ENCODE data around the gene MRTFB. TPM values are rescaled to one million over a fixed set of nuclear protein-coding genes. Genes with fewer than 3 reads are reported as not detected.

MRTFB gene
- total RNA-seq, 1 donor from 2014 or later: 89.4 TPM

DNA sequence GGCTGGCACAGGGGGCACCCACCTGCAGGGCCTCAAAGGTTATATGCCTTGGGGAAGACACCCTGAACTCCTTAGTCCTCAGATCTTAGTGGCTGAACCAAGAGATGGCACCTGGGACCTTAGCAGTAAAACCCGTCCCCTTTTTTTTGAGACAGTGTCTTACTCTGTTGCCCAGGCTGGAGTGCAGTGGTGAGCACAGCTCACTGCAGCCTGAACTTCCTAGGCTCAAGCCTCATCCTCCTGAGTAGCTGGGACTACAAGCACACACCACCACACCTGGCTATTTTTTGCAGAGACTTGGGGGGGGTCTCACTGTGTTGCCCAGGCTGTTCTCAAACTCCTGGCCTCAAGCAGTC, 237.2 kb downstream of the MRTFB start:
- peak overlapping the region in 1 of 2 donors; percentile 48 for H3K4me3 ChIP-seq
- H3K27ac ChIP-seq: peak overlapping the region; percentile 71 to 81
- TF ChIP-seq, protein P1, sequence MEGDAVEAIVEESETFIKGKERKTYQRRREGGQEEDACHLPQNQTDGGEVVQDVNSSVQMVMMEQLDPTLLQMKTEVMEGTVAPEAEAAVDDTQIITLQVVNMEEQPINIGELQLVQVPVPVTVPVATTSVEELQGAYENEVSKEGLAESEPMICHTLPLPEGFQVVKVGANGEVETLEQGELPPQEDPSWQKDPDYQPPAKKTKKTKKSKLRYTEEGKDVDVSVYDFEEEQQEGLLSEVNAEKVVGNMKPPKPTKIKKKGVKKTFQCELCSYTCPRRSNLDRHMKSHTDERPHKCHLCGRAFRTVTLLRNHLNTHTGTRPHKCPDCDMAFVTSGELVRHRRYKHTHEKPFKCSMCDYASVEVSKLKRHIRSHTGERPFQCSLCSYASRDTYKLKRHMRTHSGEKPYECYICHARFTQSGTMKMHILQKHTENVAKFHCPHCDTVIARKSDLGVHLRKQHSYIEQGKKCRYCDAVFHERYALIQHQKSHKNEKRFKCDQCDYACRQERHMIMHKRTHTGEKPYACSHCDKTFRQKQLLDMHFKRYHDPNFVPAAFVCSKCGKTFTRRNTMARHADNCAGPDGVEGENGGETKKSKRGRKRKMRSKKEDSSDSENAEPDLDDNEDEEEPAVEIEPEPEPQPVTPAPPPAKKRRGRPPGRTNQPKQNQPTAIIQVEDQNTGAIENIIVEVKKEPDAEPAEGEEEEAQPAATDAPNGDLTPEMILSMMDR (IDR thresholded peaks at IDR 0.05): no peak
- intact Hi-C loops (cut with DNase I): loop anchor here (5.0 kb wide), 1 partner anchor 179 kb away; no protein-coding TSS in a partner anchor
- no peaks in the 10 kb centered on the region for H3K9me3 ChIP-seq
- DNase-seq (ENCODE audit: low spot score in 2 of 2): no peak
- no peaks in the 10 kb centered on the region for H3K27me3 ChIP-seq
- H3K36me3 ChIP-seq: no peaks in the 10 kb centered on the region
- H3K4me1 ChIP-seq: peaks cover 10 to 44% of the 10 kb centered on the region in 2 donors

DNA sequence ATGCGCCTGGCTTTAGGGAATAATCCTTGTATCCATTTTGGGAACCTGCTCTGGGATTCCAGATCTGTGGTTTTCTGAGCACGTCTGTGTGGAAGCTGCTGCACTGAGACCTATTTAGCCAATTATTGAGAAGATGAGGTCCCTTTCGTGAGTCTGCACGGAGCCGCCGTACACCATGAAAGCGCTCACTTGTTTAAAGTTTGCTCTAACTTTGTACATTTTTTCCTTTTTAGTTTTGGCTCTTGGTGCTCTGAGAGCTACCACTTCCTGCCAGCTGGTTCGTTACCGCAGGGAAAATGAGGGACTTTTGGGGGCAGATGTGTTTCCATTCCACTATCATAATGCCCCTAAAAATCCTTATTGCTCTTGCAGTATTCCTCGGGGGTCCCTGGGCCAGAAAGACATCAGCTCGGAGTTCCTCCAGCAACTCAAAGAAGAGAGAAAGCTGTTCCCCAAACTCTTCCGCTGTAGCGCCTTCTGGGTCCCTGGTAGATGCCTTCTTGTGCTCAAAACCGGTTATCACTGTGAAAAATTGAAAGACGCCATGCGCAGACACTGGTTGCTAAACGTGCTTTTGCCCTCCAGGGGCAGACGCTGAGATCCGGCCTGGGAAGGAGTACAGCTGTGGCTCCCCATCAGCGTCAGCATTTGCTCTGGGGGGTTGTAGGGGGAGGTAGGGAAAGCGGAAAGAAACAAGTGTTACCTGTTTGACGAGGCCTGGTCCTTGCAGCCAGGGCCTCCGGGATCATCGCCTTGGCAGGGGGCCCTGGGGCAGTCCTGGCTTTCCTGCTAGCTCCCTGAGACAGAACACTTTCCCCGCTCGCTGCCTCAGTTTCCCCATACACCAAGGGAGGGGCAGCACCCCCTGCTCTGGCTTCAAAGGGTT, 238.1 kb downstream of the MRTFB start:
- TF ChIP-seq, protein P1 (IDR thresholded peaks at IDR 0.05): no peak
- Histone ChIP-seq H3K9me3 (no peaks in the 10 kb centered on the region), H3K27me3 (no peaks in the 10 kb centered on the region), H3K4me3 (no peak overlapping the region), H3K36me3 (no peaks in the 10 kb centered on the region), H3K4me1 (peaks cover 10 to 44% of the 10 kb centered on the region in 2 donors), H3K27ac (peak overlapping the region; percentile 21 to 37)
- intact Hi-C loops (cut with DNase I): loop anchor here (5.0 kb wide), 1 partner anchor 178 kb away; no protein-coding TSS in a partner anchor
- DNase-seq (ENCODE audit: low spot score in 2 of 2): no peak

DNA sequence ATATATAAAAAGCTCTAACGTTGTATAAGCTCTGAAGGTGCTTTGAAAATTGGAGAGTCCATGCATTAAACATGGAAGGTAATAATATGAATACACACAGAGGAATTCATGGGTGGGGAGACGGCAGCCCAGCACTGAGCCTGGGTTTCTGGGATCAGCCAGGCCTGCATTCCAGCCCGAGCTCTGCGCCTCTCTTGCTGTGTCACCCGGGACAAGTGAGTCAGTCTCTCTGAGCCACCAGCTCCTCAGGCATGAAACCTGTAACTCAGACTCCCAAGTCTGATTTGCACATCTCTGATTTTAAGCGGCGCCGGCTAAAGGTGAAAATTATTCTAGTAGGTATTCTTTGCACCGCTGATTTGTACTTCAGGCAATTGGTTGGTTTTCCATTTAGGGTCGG, 238.8 kb downstream of the MRTFB start:
- Histone ChIP-seq H3K4me1 (peaks cover 10 to 40% of the 10 kb centered on the region in 2 donors), H3K27me3 (no peaks in the 10 kb centered on the region)
- DNase-seq (ENCODE audit: low spot score in 2 of 2): no peak

DNA sequence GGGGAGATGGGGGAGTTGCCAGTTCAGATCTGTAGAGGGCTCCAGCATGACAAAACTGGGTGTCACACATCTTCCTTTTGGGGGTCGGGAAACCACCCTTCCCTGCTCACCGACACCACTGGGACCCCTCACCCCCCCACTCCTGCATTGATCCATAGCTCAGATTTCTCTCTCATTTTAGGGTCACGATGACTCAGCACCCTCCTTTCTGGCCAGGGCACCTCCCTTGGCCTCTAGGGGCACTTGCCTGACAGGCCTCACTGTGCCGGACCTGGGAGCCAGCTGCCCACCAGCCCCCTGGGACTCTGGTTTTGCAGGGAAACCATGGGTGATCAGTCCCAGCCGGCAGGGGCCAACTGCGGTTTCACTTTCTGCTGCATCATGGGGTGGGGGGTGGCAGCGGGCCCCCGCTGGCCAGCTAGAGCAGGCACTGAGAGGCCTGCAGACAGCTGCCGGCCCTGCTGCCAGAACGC, 239.4 kb downstream of the MRTFB start:
- Histone ChIP-seq H3K27me3 (no peaks in the 10 kb centered on the region), H3K9me3 (no peaks in the 10 kb centered on the region), H3K4me1 (peaks cover 10 to 39% of the 10 kb centered on the region in 2 donors), H3K4me3 (peak overlapping the region; percentile 10 to 32), H3K36me3 (no peaks in the 10 kb centered on the region), H3K27ac (no peak overlapping the region)
- TF ChIP-seq, protein P1 (IDR thresholded peaks at IDR 0.05): no peak
- no peak for DNase-seq (ENCODE audit: low spot score in 2 of 2)
- intact Hi-C loops (cut with DNase I): no loop called here

More for the DNA sequence above, 238.8 kb downstream of the MRTFB start:
- H3K36me3 ChIP-seq: no peaks in the 10 kb centered on the region
- H3K27ac ChIP-seq: no peak overlapping the region
- H3K4me3 ChIP-seq: no peak overlapping the region
- no peaks in the 10 kb centered on the region for H3K9me3 ChIP-seq
- TF ChIP-seq, protein P1 (IDR thresholded peaks at IDR 0.05): no peak
- intact Hi-C loops (cut with DNase I): loop anchor here (5.0 kb wide), 1 partner anchor 177 kb away; no protein-coding TSS in a partner anchor

DNA sequence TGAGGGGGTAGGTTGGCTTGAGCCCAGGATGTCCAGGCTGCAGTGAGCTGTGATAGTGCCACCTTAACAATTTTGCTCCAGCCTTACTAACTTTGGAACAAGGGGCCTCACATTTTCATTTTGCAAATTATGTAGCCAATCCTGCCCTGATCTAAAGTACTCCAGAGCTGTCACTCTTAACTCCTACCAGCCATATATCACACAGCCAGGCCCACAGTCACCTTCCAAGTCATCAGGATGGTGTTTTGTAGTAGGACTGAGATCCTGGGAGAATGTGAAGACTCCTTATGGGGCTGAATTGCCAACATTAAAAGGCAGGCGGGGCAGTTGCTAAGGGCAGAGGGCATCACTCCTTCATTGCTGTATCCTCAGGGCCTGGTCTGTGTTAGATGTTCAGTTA, 243.0 kb downstream of the MRTFB start:
- Histone ChIP-seq H3K4me1 (peaks cover 0 to 17% of the 10 kb centered on the region in 2 donors), H3K4me3 (no peak overlapping the region), H3K36me3 (no peaks in the 10 kb centered on the region), H3K27me3 (no peaks in the 10 kb centered on the region), H3K27ac (no peak overlapping the region), H3K9me3 (no peaks in the 10 kb centered on the region)
- TF ChIP-seq, protein P1 (IDR thresholded peaks at IDR 0.05): no peak
- intact Hi-C loops (cut with DNase I): no loop called here
- no peak for DNase-seq (ENCODE audit: low spot score in 2 of 2)

All from ascending aorta (tissue), 2 donors.